ENCODE results near the gene CDC6. TPM values are rescaled to one million over a fixed set of nuclear protein-coding genes. Genes with fewer than 3 reads are reported as not detected.

Gene CDC6, protein sequence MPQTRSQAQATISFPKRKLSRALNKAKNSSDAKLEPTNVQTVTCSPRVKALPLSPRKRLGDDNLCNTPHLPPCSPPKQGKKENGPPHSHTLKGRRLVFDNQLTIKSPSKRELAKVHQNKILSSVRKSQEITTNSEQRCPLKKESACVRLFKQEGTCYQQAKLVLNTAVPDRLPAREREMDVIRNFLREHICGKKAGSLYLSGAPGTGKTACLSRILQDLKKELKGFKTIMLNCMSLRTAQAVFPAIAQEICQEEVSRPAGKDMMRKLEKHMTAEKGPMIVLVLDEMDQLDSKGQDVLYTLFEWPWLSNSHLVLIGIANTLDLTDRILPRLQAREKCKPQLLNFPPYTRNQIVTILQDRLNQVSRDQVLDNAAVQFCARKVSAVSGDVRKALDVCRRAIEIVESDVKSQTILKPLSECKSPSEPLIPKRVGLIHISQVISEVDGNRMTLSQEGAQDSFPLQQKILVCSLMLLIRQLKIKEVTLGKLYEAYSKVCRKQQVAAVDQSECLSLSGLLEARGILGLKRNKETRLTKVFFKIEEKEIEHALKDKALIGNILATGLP
- total RNA-seq = 16.4 to 18.9 TPM (median 16.8 TPM) in 3 replicates

DNA sequence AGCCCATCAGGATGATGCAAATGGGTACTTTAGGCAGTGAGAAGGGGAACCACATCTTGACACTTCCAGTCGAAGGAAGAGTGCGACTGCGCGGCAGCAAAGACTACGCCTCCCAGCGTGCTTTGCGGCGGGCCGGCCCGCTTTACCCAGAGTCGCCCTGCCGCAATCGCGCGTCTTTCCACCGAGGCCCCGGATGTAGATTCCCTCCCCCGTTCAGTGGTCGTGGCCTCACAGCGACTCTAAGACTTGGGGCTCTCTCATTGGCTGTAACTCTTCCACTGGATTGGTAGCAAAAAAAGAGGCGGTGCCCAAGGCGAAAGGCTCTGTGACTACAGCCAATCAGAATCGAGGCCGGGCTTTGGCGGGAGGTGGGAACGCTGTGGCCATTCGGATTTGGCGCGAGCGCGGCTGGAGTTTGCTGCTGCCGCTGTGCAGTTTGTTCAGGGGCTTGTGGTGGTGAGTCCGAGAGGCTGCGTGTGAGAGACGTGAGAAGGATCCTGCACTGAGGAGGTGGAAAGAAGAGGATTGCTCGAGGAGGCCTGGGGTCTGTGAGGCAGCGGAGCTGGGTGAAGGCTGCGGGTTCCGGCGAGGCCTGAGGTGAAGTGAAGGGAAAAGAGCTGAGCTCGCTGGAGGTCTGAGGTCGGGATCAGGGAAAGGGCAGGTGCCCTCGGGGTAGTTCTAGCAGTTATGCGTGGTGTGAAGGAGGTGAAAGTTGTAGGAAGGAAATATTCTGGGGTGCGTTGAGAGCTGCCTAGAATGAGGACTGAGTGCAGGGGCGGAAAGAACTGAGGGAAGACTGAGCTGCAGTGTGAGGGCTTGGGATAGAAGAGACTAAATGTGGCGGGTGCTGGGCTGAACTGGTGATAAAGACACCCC lies at the start of gene CDC6:
Gene CDC6, plus strand, starts transcription at position 386 of the 876 bp plus-strand sequence. CDS start 1,542 bp downstream, outside the sequence.
- Mint-ChIP-seq H3K9me3 (no peaks in the 10 kb centered on the region), H3K4me1 (peaks cover 27% of the 10 kb centered on the region), H3K36me3 (peaks cover 4% of the 10 kb centered on the region), H3K4me3 (peak within 1 kb of the TSS; percentile 96), H3K27me3 (ENCODE audit: low read depth) (no peaks in the 10 kb centered on the region), H3K27ac (peak within 1 kb of the TSS; percentile 98)
- no peak for TF ChIP-seq CTCF (IDR thresholded peaks at IDR 0.05; ENCODE audit: unreplicated experiment)
- DNase-seq (ENCODE audit: low spot score in 2 of 2, unreplicated experiment in 2 of 2) = peak; percentile 95 to 96

GRCh38 chr17:40241252-40241834 lies 46.3 kb upstream of the CDC6 start:
- no peak overlapping the region for H3K4me3 Mint-ChIP-seq
- TF ChIP-seq CTCF (IDR thresholded peaks at IDR 0.05; ENCODE audit: unreplicated experiment) = no peak
- no peaks in the 10 kb centered on the region for H3K9me3 Mint-ChIP-seq
- H3K36me3 Mint-ChIP-seq = peaks cover 5% of the 10 kb centered on the region
- H3K27me3 Mint-ChIP-seq (ENCODE audit: low read depth) = no peaks in the 10 kb centered on the region
- DNase-seq (ENCODE audit: low spot score in 2 of 2, unreplicated experiment in 2 of 2) = no peak
- H3K27ac Mint-ChIP-seq = peak overlapping the region; percentile 48
- peaks cover 19% of the 10 kb centered on the region for H3K4me1 Mint-ChIP-seq

GRCh38 chr17:40242774-40243173 lies 44.9 kb upstream of the CDC6 start:
- peak overlapping the region; percentile 40 for H3K27ac Mint-ChIP-seq
- peaks cover 20% of the 10 kb centered on the region for H3K4me1 Mint-ChIP-seq
- no peak for DNase-seq (ENCODE audit: low spot score in 2 of 2, unreplicated experiment in 2 of 2)

DNA sequence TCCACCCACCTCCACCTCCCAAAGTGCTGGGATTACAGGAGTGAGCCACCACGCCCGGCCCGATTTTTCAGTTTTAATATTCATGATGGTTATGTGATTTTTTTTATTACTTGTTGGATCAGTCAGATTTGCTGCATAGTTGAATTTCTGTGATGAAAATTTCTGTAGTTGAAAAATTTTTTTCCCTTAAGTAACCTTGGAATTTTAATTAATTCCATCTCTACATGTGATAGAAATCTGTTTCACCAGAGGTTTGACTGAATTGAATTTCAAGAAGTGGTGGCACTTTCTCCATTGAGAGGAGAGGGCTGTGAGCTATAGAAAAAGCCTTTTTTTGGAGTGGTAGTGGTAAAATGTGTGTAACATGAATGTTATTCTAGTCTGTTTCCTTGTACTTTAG lies 43.9 kb upstream of the CDC6 start:
- H3K9me3 Mint-ChIP-seq = no peaks in the 10 kb centered on the region
- H3K27me3 Mint-ChIP-seq (ENCODE audit: low read depth) = no peaks in the 10 kb centered on the region
- no peak overlapping the region for H3K4me3 Mint-ChIP-seq

More at GRCh38 chr17:40242774-40243173, 44.9 kb upstream of the CDC6 start:
- H3K9me3 Mint-ChIP-seq = no peaks in the 10 kb centered on the region
- H3K27me3 Mint-ChIP-seq (ENCODE audit: low read depth) = no peaks in the 10 kb centered on the region
- peaks cover 2% of the 10 kb centered on the region for H3K36me3 Mint-ChIP-seq
- H3K4me3 Mint-ChIP-seq = no peak overlapping the region
- TF ChIP-seq CTCF (IDR thresholded peaks at IDR 0.05; ENCODE audit: unreplicated experiment) = no peak

More for the DNA sequence above, 43.9 kb upstream of the CDC6 start:
- Mint-ChIP-seq H3K36me3 (peaks cover 2% of the 10 kb centered on the region), H3K27ac (peak overlapping the region; percentile 18), H3K4me1 (peaks cover 24% of the 10 kb centered on the region)
- no peak for TF ChIP-seq CTCF (IDR thresholded peaks at IDR 0.05; ENCODE audit: unreplicated experiment)
- no peak for DNase-seq (ENCODE audit: low spot score in 2 of 2, unreplicated experiment in 2 of 2)

Measured in mesothelial cell of epicardium (in vitro differentiated cells).